Caco-2 (cell line): ENCODE measurements around the gene ZNF579. TPM values are rescaled to one million over a fixed set of nuclear protein-coding genes. Genes with fewer than 3 reads are reported as not detected.
A peak's percentile ranks its signal among the peaks of the same experiment; 100 is the strongest.
"Not testable (repeated sequence)": the region's sequence is repeated elsewhere in the genome, so short reads cannot be mapped to it uniquely, and the experiment has no call there.

Source experiments
- BruUV-seq: library from RNA; stranded (reverse); fragments of 400-500 nt; replicated peaks from 2 replicates; lab custom pipeline; 2021; lab: Mats Ljungman, UMichigan
- CTCF ChIA-PET: fragments of 300-600 bp; sonication (Branson Sonifier 250); formaldehyde crosslinking; loops from one replicate; lab custom pipeline; 2022; ENCODE audit warnings: antibody characterized with exemption; lab: Charles Lee
- POLR2A ChIA-PET: fragments of 300-600 bp; sonication (Branson Sonifier 250); formaldehyde crosslinking; loops from one replicate; lab custom pipeline; 2022; ENCODE audit warnings: antibody characterized with exemption; lab: Charles Lee
- DNase-seq, 2 experiments: peaks; one replicate each; pipeline versions ENCODE4 v3.0.0 to v3.0.0-alpha.2; 2020 to 2022
- H3K27me3 ChIP-seq: replicated peaks from 2 replicates; pipeline ENCODE4 v1.6.0; 2011; ENCODE audit warnings: low read length; ENCODE audit not compliant: control insufficient read depth, insufficient read depth
- H3K36me3 ChIP-seq: 2 replicates; pipeline ENCODE4 v1.5.1; 2011; ENCODE audit warnings: low read length; ENCODE audit not compliant: control insufficient read depth, insufficient read depth
- H3K4me1 ChIP-seq: fragments of 250-450 bp; sonication (Bioruptor Pico); 2 replicates; pipeline ENCODE4 v1.5.1; 2020; ENCODE audit warnings: mild to moderate bottlenecking
- H3K4me3 ChIP-seq: 2 replicates; pipeline ENCODE4 v1.5.1; 2011; ENCODE audit warnings: low read depth, mild to moderate bottlenecking, control low read depth, low read length
- H3K9me3 ChIP-seq: fragments of 250-450 bp; sonication (Bioruptor Pico); 2 replicates; pipeline ENCODE4 v1.5.1; 2020; ENCODE audit warnings: mild to moderate bottlenecking, moderate library complexity
- H3K27ac Mint-ChIP-seq: one replicate; pipeline ENCODE4 v1.8.0; 2022; ENCODE audit warnings: mixed read lengths; ENCODE audit not compliant: unreplicated experiment
- H3K27me3 Mint-ChIP-seq: one replicate; pipeline ENCODE4 v1.8.0; 2022; ENCODE audit warnings: mixed read lengths; ENCODE audit not compliant: insufficient read depth, unreplicated experiment
- H3K36me3 Mint-ChIP-seq: one replicate; pipeline ENCODE4 v1.8.0; 2022; ENCODE audit warnings: mild to moderate bottlenecking, mixed read lengths; ENCODE audit not compliant: insufficient read depth, unreplicated experiment
- H3K4me1 Mint-ChIP-seq: one replicate; pipeline ENCODE4 v1.8.0; 2022; ENCODE audit warnings: low read depth, mixed read lengths; ENCODE audit not compliant: unreplicated experiment
- H3K4me3 Mint-ChIP-seq: one replicate; pipeline ENCODE4 v1.8.0; 2022; ENCODE audit warnings: mild to moderate bottlenecking, moderate library complexity, mixed read lengths; ENCODE audit not compliant: unreplicated experiment
- H3K9me3 Mint-ChIP-seq: one replicate; pipeline ENCODE4 v1.8.0; 2022; ENCODE audit warnings: mixed read lengths; ENCODE audit not compliant: unreplicated experiment
- intact Hi-C: fragments of 100-400 bp; cut with micrococcal nuclease; formaldehyde crosslinking; loops from one replicate; pipeline ENCODE4 v1.10.0; 2022; ENCODE audit not compliant: unreplicated experiment
- total RNA-seq: library from RNA; stranded (reverse); gene quantifications from 2 replicates; pipeline ENCODE4 v1.2.3, GENCODE V29; 2022
- TF ChIP-seq, protein P1 (sequence below), 2 experiments: fragments of 200-600 bp in 1 of 2; IDR thresholded peaks; 1 replicate in 1 of 2; 2 replicates in 1 of 2; pipeline versions ENCODE4 v1.5.1 to v1.8.0; 2011 to 2022; ENCODE audit warnings: antibody characterized with exemption in 1 of 2, control low read depth in 1 of 2, inconsistent platforms in 1 of 2, low read depth in 1 of 2, low read length in 1 of 2, mild to moderate bottlenecking in 1 of 2, moderate library complexity in 1 of 2; ENCODE audit not compliant: insufficient read depth in 1 of 2, severe bottlenecking in 1 of 2, unreplicated experiment in 1 of 2

ZNF579 gene
- total RNA-seq, 1 experiment from 2014 or later = 30.4 TPM

DNA sequence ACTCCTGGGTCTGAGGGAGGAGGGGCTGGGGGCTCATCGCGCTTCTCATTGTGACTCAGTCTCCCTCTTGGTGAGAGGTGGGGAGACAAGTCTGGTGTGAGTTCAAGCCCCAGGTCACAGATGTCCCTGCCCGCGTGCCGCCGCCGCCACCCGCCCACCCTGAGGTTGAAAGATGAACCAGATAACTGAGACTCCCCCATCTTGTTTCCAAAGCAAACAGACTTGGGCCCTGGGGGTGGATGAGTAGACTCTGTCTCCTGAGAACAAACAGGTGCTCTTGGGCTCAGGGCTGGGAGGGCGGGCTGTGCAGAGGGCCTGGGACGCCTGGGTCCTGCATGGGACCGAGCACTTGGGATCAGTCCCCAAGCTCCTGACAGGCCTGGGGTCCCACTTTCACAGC, 44.3 kb downstream of the ZNF579 start:
- ChIA-PET CTCF (no interaction called here), POLR2A (no interaction called here)
- Mint-ChIP-seq H3K4me3 (peak overlapping the region; percentile 27), H3K27me3 (no peaks in the 10 kb centered on the region), H3K36me3 (peaks cover 4% of the 10 kb centered on the region), H3K27ac (peak overlapping the region; percentile 53), H3K4me1 (no peaks in the 10 kb centered on the region), H3K9me3 (no peaks in the 10 kb centered on the region)
- TF ChIP-seq, protein P1, sequence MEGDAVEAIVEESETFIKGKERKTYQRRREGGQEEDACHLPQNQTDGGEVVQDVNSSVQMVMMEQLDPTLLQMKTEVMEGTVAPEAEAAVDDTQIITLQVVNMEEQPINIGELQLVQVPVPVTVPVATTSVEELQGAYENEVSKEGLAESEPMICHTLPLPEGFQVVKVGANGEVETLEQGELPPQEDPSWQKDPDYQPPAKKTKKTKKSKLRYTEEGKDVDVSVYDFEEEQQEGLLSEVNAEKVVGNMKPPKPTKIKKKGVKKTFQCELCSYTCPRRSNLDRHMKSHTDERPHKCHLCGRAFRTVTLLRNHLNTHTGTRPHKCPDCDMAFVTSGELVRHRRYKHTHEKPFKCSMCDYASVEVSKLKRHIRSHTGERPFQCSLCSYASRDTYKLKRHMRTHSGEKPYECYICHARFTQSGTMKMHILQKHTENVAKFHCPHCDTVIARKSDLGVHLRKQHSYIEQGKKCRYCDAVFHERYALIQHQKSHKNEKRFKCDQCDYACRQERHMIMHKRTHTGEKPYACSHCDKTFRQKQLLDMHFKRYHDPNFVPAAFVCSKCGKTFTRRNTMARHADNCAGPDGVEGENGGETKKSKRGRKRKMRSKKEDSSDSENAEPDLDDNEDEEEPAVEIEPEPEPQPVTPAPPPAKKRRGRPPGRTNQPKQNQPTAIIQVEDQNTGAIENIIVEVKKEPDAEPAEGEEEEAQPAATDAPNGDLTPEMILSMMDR (IDR thresholded peaks at IDR 0.05; ENCODE audit: insufficient read depth in 1 of 2, low read depth in 1 of 2, low read length in 1 of 2, severe bottlenecking in 1 of 2, unreplicated experiment in 1 of 2) = no peak
- Histone ChIP-seq H3K4me1 (0 out of 2 replicates have a peak, but pooled peaks cover 3% of the 10 kb centered on the region), H3K4me3 (no peak overlapping the region), H3K27me3 (no peaks in the 10 kb centered on the region), H3K36me3 (no peaks in the 10 kb centered on the region), H3K9me3 (no peaks in the 10 kb centered on the region)
- BruUV-seq = no TSS peak
- intact Hi-C loops = no loop called here
- DNase-seq = no peak

DNA sequence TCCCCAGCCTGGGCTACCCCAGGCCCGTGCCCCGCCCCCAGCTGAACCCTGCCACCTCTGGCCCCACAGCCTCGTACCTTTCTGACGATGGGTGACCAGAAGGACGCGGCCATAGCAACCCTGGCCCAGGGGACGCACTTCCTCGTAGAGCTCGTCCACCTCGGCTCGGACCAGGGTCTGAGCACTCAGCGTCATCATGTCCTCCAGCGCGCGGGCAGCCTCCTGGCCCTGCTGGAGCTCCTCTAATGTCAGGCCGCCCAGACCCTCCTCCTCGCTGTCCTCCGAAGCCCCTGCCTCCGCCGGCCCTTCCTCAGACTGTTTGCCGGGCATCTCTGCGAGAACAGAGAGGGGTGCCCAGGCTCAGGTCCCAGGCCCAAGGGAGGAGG, 44.7 kb downstream of the ZNF579 start:
- no peak overlapping the region for H3K4me3 Mint-ChIP-seq
- CTCF ChIA-PET = no interaction called here
- no peaks in the 10 kb centered on the region for H3K27me3 Mint-ChIP-seq
- no peaks in the 10 kb centered on the region for H3K36me3 ChIP-seq
- H3K4me3 ChIP-seq = no peak overlapping the region
- POLR2A ChIA-PET = no interaction called here
- H3K4me1 Mint-ChIP-seq = no peaks in the 10 kb centered on the region
- H3K27ac Mint-ChIP-seq = no peak overlapping the region
- BruUV-seq = no TSS peak
- TF ChIP-seq, protein P1 (IDR thresholded peaks at IDR 0.05; ENCODE audit: insufficient read depth in 1 of 2, low read depth in 1 of 2, low read length in 1 of 2, severe bottlenecking in 1 of 2, unreplicated experiment in 1 of 2) = no peak
- H3K27me3 ChIP-seq = no peaks in the 10 kb centered on the region
- no peaks in the 10 kb centered on the region for H3K9me3 Mint-ChIP-seq
- no peak for DNase-seq
- H3K36me3 Mint-ChIP-seq = peaks cover 4% of the 10 kb centered on the region
- no peaks in the 10 kb centered on the region for H3K9me3 ChIP-seq
- H3K4me1 ChIP-seq = 0 out of 2 replicates have a peak, but pooled peaks cover 3% of the 10 kb centered on the region
- intact Hi-C loops = no loop called here

DNA sequence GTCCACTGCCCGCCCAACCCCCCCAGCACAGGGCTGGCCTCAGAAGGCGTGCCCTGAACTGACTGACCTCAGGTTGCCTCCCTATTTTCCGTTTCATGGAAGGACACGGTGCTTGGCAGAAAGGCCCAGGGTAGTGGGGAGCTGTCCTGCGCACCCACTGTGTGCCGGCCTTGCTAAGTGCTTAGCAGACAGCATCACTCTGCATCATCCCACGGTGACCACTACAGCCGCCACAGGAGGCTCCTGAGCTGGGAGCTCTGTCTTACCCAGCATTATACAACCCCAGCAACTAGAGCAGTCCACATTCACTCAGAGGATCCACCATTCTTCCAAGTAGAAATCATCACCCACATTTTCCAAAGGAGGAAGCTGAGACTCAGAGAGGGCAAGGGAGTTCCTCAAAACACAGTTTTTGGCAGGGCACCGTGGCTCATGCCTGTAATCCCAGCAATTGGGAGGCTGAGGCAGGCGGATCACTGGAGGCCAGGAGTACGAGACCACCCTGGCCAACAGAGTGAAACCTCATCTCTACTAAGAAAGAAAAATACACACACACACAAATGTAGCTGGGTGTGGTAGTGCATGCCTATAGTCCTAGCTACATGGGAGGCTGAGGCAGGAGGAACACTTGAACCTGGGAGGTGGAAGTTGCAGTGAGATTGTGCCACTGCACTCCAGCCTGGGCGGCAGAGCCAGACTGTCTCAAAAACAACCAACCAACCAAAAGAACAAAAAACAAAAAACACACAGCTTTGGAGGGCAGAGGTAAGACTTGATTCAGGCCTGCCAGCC, 45.3 kb downstream of the ZNF579 start:
- H3K4me1 Mint-ChIP-seq = no peaks in the 10 kb centered on the region
- Histone ChIP-seq H3K27me3 (no peaks in the 10 kb centered on the region), H3K4me3 (no peak overlapping the region), H3K9me3 (no peaks in the 10 kb centered on the region), H3K4me1 (0 out of 2 replicates have a peak, but pooled peaks cover 3% of the 10 kb centered on the region), H3K36me3 (no peaks in the 10 kb centered on the region)
- intact Hi-C loops = no loop called here
- no peak overlapping the region for H3K27ac Mint-ChIP-seq
- no peaks in the 10 kb centered on the region for H3K9me3 Mint-ChIP-seq
- H3K27me3 Mint-ChIP-seq = no peaks in the 10 kb centered on the region
- POLR2A ChIA-PET = no interaction called here
- DNase-seq = no peak
- no peak overlapping the region for H3K4me3 Mint-ChIP-seq
- TF ChIP-seq, protein P1 (IDR thresholded peaks at IDR 0.05; ENCODE audit: insufficient read depth in 1 of 2, low read depth in 1 of 2, low read length in 1 of 2, severe bottlenecking in 1 of 2, unreplicated experiment in 1 of 2) = no peak
- H3K36me3 Mint-ChIP-seq = peaks cover 4% of the 10 kb centered on the region
- CTCF ChIA-PET = interaction anchor here (0.7 kb wide), 1 partner anchor 17 kb away, joined by 3 read pairs; no protein-coding TSS in a partner anchor
- BruUV-seq = no TSS peak

DNA sequence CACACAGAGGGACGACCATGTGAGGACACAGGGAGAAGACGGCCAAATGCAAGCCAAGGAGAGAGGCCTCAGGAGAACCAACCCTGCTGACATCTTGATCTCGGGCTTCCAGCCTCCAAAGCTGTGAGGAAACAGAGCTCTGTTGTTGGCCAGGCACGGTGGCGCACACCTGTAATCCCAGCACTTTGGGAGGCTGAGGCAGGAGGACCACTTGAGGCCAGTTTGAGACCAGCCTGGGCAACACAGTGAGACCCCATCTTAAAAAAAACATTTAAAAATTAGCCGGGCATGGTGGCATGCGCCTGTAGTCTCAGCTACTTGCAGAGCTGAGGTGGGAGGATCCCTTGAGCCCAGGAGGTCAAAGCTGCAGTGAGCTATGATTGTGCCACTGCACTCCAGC, 46.4 kb downstream of the ZNF579 start:
- H3K27me3 Mint-ChIP-seq, H3K36me3 ChIP-seq, DNase-seq, H3K27me3 ChIP-seq, H3K9me3 ChIP-seq, H3K4me1 ChIP-seq, H3K9me3 Mint-ChIP-seq, H3K27ac Mint-ChIP-seq, H3K4me3 ChIP-seq, H3K4me3 Mint-ChIP-seq, BruUV-seq, intact Hi-C loops, H3K4me1 Mint-ChIP-seq, H3K36me3 Mint-ChIP-seq: not testable (repeated sequence)
- POLR2A ChIA-PET = interaction anchor here (1.0 kb wide), 1 partner anchor 83 kb away, joined by 4 read pairs; no protein-coding TSS in a partner anchor
- CTCF ChIA-PET = interaction anchor here (0.7 kb wide), 1 partner anchor 18 kb away, joined by 3 read pairs; no protein-coding TSS in a partner anchor
